Effector memory CD4-positive, alpha-beta T cell (primary cell): ENCODE measurements around the gene PANK1.

Experiments
- DNase-seq, 3 donors: peaks; one replicate each; pipeline ENCODE4 v3.0.0-alpha.2; 2020
- H3K27ac ChIP-seq: 2 replicates; pipeline ENCODE4 v1.7.0; 2013; ENCODE audit warnings: mild to moderate bottlenecking, low read length, moderate library complexity; ENCODE audit not compliant: insufficient read depth, poor library complexity, severe bottlenecking
- H3K27me3 ChIP-seq: replicated peaks from 2 replicates; pipeline ENCODE4 v1.7.0; 2013; ENCODE audit warnings: mild to moderate bottlenecking, low read length; ENCODE audit not compliant: insufficient read depth, control insufficient read depth, poor library complexity, severe bottlenecking
- H3K36me3 ChIP-seq: 2 replicates; pipeline ENCODE4 v1.7.0; 2013; ENCODE audit warnings: mild to moderate bottlenecking, low read length, moderate library complexity; ENCODE audit not compliant: control insufficient read depth, insufficient read depth
- H3K4me1 ChIP-seq: 2 replicates; pipeline ENCODE4 v1.7.0; 2013; ENCODE audit warnings: low read length, mild to moderate bottlenecking; ENCODE audit not compliant: control insufficient read depth, insufficient read depth, poor library complexity, severe bottlenecking
- H3K4me3 ChIP-seq: 2 replicates; pipeline ENCODE4 v1.7.0; 2013; ENCODE audit warnings: low read length, low read depth, mild to moderate bottlenecking; ENCODE audit not compliant: insufficient read depth, poor library complexity, severe bottlenecking
- H3K9me3 ChIP-seq: 2 replicates; pipeline ENCODE4 v1.7.0; 2013; ENCODE audit warnings: mild to moderate bottlenecking, low read length, moderate library complexity; ENCODE audit not compliant: control insufficient read depth

Gene PANK1

DNA sequence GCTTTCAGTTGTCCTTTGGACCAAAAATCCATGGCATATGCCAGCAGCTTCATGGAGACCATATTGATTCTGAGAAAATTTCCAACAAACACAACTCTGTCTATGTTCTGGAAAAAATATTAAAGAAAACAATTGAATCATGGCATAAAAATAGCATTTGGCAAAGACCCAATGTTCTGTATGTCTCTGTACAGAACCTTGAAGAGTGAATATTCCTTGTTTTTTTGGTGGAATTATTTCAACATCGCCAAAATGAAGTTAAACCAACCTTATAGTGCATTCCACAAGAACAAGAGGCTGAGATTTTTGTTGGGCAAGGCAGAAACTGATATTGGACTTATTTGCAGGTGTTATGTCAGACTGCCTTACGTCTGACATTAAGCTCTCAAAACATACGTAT, 56.4 kb downstream of the PANK1 start:
- H3K4me1 ChIP-seq: no peaks in the 10 kb centered on the region
- DNase-seq: no peak
- H3K4me3 ChIP-seq: no peak overlapping the region
- H3K27me3 ChIP-seq: no peaks in the 10 kb centered on the region
- H3K9me3 ChIP-seq: no peaks in the 10 kb centered on the region
- no peak overlapping the region for H3K27ac ChIP-seq
- no peaks in the 10 kb centered on the region for H3K36me3 ChIP-seq

DNA sequence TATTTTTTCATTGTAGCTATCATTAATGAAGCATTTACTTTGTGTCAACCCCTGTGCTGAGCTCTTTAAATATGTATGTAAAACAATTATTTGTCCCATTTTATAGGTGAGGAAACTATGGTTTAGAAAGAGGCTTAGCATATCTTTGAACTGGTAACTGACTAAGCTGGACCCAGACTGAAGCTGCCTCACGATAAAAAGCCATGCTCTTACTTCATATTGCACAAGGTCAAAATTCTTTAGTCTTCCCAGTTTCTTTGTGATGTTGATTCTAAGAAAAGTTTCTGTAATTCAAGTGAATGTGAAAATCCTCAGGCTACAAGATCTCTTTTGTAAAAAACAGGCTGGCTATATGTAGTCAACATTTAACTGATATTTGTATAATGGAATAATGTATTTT, 63.0 kb downstream of the PANK1 start:
- Histone ChIP-seq H3K4me1 (no peaks in the 10 kb centered on the region), H3K4me3 (no peak overlapping the region), H3K27ac (no peak overlapping the region), H3K36me3 (no peaks in the 10 kb centered on the region), H3K9me3 (no peaks in the 10 kb centered on the region), H3K27me3 (no peaks in the 10 kb centered on the region)
- no peak for DNase-seq

DNA sequence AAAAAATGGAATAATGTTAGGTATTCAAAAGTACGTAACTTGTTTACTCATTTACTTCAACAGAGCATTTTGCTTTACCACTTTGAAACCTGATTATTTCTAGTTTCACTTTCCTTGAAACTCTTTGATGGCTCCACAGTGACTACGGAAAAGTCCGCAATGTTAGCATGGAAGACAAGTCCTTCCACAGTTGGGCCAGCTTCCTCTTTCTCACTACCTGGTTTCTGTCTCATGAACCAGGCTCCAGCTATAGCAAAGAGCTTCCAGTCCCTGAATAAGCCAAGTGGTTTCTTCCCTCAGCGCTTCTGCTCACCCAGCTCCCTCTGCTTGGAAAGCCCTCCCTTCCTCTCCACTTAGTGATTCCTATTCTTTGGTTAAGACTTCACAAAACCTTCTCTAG, 64.8 kb downstream of the PANK1 start:
- no peaks in the 10 kb centered on the region for H3K9me3 ChIP-seq
- H3K4me3 ChIP-seq: no peak overlapping the region
- DNase-seq: no peak
- H3K27me3 ChIP-seq: no peaks in the 10 kb centered on the region
- no peaks in the 10 kb centered on the region for H3K4me1 ChIP-seq
- no peak overlapping the region for H3K27ac ChIP-seq
- H3K36me3 ChIP-seq: no peaks in the 10 kb centered on the region

DNA sequence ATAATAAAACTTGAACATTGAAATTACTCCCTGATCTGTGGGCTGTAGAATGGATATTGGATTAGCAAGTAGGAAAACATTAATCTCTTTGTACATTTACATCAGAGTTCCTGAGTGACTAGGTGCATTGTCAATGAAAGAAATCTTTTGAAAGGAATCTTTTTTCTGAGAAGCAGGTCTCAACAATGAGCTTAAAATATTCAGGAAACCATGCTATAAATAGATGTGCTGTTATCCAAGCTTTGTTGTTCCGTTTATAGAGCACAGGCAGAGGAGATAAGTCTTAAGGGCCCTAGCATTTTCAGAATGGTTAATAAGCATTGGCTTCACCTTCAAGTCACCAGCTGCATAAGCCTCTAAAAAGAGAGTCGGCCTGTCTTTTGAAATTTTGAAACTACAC, 68.3 kb downstream of the PANK1 start:
- Histone ChIP-seq H3K27ac (no peak overlapping the region), H3K27me3 (no peaks in the 10 kb centered on the region), H3K9me3 (no peaks in the 10 kb centered on the region), H3K4me3 (no peak overlapping the region), H3K4me1 (no peaks in the 10 kb centered on the region), H3K36me3 (no peaks in the 10 kb centered on the region)
- DNase-seq: no peak

DNA sequence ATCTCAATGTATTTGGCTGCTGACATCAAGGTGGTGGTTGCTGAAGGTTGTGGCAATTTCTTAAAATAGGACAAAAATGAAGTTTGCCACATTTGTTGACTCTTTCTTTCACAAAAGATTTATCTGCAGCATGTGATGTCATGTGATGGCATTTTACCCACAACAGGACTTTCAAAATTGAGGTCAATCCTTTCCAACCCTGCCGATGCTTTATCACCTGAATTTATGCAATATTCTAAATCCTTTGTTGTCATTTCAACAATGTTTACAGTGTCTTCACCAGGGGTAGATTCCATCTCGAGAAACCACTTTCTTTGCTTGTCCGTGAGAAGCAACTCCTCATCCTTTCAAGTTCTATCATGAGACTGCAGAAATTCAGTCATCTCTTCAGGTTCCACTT, 69.0 kb downstream of the PANK1 start:
- Histone ChIP-seq H3K27me3 (no peaks in the 10 kb centered on the region), H3K27ac (no peak overlapping the region), H3K9me3 (no peaks in the 10 kb centered on the region), H3K36me3 (no peaks in the 10 kb centered on the region), H3K4me1 (no peaks in the 10 kb centered on the region), H3K4me3 (no peak overlapping the region)
- DNase-seq: no peak

DNA sequence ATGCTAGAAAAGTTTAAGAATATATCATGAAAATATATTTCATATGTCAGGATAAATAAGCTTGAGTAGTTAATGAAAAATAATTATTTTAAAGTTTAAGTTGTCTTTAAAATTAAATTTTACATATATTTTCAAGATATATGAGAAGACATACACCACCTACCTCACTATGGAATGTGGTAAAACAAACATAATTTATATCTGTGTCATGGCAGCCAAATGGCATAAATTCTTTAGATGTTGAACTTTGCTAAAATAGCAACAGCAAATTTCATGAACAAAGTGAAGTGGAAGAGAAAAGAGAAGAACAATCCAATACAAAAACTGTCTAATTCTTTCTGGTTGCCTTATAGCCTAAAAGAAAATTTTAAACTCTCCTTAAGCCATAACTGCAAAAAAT, 70.0 kb downstream of the PANK1 start:
- no peaks in the 10 kb centered on the region for H3K9me3 ChIP-seq
- no peak overlapping the region for H3K4me3 ChIP-seq
- H3K4me1 ChIP-seq: no peaks in the 10 kb centered on the region
- H3K27me3 ChIP-seq: no peaks in the 10 kb centered on the region
- H3K27ac ChIP-seq: no peak overlapping the region
- no peaks in the 10 kb centered on the region for H3K36me3 ChIP-seq
- no peak for DNase-seq

DNA sequence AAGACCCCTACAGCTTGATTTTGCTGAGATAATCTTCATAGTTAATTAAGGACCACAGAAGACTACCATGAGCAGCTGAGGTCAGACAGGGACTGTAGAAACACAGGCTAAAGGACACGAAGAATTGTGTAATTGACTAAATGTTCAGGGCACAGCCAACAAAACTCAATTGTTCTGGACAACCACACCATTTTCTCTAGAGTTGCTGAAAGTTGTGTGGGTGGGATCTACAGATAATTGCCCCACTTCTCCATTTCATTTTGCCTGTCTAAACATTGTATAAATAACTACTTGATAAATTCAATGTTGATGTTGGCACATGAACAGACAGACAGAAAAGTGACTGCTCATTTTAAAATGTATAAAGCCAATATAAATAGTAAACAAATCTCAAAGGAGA, 70.7 kb downstream of the PANK1 start:
- Histone ChIP-seq H3K27ac (no peak overlapping the region), H3K9me3 (no peaks in the 10 kb centered on the region), H3K27me3 (no peaks in the 10 kb centered on the region), H3K36me3 (no peaks in the 10 kb centered on the region), H3K4me3 (no peak overlapping the region), H3K4me1 (no peaks in the 10 kb centered on the region)
- no peak for DNase-seq

DNA sequence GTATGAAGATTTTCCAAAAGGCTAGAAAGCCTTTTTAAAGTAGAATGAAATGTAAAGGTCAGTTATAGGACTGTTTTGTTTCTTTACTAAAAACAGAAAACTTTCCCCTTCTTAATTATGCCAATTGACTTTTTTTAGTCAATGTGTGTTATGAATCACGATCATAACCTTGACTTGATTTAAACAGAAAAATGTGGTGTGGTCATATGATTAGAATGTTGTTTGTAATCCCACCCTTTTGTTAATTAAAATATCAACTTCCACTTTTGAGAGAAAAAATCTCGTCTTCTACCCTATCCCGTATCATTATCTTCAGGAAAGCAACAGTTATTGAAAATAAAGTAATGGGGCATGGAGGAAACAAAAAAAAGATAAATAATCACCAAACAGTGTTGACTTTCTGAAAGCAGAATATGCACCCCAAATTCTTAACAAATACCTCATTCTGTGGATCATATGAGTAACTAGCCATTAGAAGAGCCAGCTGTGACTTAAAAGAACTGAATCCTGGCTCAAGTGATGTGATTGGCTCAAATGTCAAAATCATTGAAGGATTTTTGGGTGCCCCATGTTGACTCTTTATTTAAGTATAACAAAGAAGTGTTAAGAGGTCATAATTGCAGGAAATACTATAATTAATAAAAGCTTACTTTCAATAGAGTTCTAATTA, 77.3 kb downstream of the PANK1 start:
- Histone ChIP-seq H3K27me3 (no peaks in the 10 kb centered on the region), H3K27ac (no peak overlapping the region), H3K4me3 (no peak overlapping the region), H3K36me3 (no peaks in the 10 kb centered on the region), H3K9me3 (no peaks in the 10 kb centered on the region), H3K4me1 (no peaks in the 10 kb centered on the region)
- no peak for DNase-seq

DNA sequence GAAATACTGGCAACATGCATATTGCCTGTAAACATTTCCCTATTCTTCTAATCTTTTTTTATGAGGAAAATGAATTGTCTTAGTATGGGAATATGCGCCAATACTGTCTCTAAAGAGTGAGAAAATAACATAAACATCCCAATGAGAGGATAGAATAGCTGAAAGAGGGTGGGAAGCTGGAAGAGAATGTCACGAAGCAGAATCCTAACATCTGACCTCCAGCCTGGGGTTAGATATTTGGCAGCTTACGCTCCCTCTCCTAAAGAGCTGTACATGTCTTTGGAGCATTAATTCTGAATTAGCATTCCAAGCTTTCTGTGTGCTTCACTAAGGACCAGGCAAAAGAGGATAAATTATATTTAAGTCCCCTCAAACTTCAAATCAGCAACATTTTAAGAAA, 78.0 kb downstream of the PANK1 start:
- Histone ChIP-seq H3K4me3 (no peak overlapping the region), H3K9me3 (no peaks in the 10 kb centered on the region), H3K36me3 (no peaks in the 10 kb centered on the region), H3K4me1 (no peaks in the 10 kb centered on the region), H3K27me3 (no peaks in the 10 kb centered on the region), H3K27ac (no peak overlapping the region)
- no peak for DNase-seq

DNA sequence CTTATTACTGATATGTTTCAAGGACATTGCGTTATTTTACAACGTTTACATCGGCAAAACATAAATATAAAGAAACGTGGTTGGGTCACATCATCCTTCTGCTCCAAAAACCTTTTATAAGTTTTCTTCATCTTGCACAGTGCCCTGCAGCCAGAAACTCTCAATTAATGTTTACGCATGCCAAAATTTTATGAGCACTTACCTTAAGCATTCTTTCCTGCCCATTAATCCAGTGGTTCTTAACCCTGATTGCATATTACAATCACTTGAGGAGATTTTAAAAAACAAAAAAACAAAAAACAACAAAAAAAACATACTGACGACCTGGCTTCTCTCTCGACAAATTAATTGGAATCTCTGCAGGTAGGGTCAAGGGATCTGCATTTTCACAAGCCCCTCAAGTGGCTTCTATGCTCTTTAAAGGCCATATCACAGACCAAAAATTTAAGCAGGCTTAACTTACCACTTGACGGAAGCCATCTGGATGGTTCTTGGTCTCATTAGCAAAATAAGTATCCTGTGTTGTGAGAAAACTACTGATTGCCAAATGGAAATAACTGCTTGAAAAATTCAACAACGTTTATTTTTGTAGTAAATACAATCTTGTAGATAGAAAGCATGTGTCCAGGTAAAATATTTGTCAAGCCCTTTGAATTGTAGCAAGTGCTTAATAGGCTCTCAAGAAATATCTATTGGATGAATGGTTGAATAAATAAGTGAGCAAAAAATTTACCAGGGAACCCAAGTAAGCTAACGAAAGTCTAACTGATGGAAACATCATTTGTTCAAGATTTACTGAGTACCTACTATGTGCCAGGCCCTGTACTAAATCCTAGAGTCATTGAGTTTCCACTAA, 78.7 kb downstream of the PANK1 start:
- Histone ChIP-seq H3K27me3 (no peaks in the 10 kb centered on the region), H3K4me3 (no peak overlapping the region), H3K27ac (no peak overlapping the region), H3K4me1 (no peaks in the 10 kb centered on the region), H3K36me3 (no peaks in the 10 kb centered on the region), H3K9me3 (no peaks in the 10 kb centered on the region)
- no peak for DNase-seq
